ENCODE data around the gene LTC4S. TPM values are rescaled to one million over a fixed set of nuclear protein-coding genes. Genes with fewer than 3 reads are reported as not detected.
A peak's percentile ranks its signal among the peaks of the same experiment; 100 is the strongest.

The LTC4S gene
- total RNA-seq, 1 experiment from 2014 or later: 3.7 TPM

- Histone ChIP-seq H2BK20ac (ENCODE audit: low read depth, low read length, poor library complexity, severe bottlenecking) (no peak overlapping the region), H3K79me1 (ENCODE audit: insufficient read depth, low read depth, low read length, poor library complexity, severe bottlenecking) (no peaks in the 10 kb centered on the region), H3K79me2 (ENCODE audit: insufficient read depth, low read length) (no peaks in the 10 kb centered on the region), H3K27me3 (ENCODE audit: insufficient read depth, low read length) (no peaks in the 10 kb centered on the region), H3K18ac (ENCODE audit: insufficient read length, low read depth, low read length) (no peak overlapping the region), H2BK15ac (ENCODE audit: low read depth, low read length) (no peak overlapping the region), H2BK12ac (ENCODE audit: insufficient read length, low read depth, low read length) (no peak overlapping the region), H2BK5ac (ENCODE audit: insufficient read length, low read length) (no peak overlapping the region), H2AK5ac (ENCODE audit: insufficient read length, low read length) (no peak overlapping the region), H3K9me3 (ENCODE audit: control insufficient read depth, low read depth, low read length) (no peaks in the 10 kb centered on the region), H3K23ac (ENCODE audit: insufficient read length, low read depth, low read length) (no peak overlapping the region), H4K5ac (ENCODE audit: insufficient read length, low read depth, low read length) (no peak overlapping the region), H2BK120ac (ENCODE audit: low read depth, low read length, poor library complexity, severe bottlenecking) (no peak overlapping the region), H3K4me1 (ENCODE audit: insufficient read depth, low read length) (no peaks in the 10 kb centered on the region), H4K91ac (ENCODE audit: insufficient read length, low read depth, low read length) (no peak overlapping the region), H3K4ac (ENCODE audit: low read depth, low read length) (no peak overlapping the region), H4K20me1 (ENCODE audit: control insufficient read depth, insufficient read depth, insufficient read length) (no peaks in the 10 kb centered on the region), H3K9ac (ENCODE audit: extremely low read depth, insufficient read length, low read length) (no peak overlapping the region), H3K56ac (ENCODE audit: insufficient read length, low read depth, low read length) (no peak overlapping the region), H3K4me2 (ENCODE audit: insufficient read depth, insufficient read length, low read length) (no peak overlapping the region), H4K8ac (replicated peaks; ENCODE audit: insufficient read length, low read depth, low read length) (no peak overlapping the region), H2AFZ (ENCODE audit: low read length) (no peak overlapping the region), H3K14ac (ENCODE audit: insufficient read depth, low read length) (no peak overlapping the region), H3K23me2 (ENCODE audit: insufficient read length, low read depth, low read length, poor library complexity, severe bottlenecking) (no peaks in the 10 kb centered on the region), H3K27ac (ENCODE audit: insufficient read length, low read depth, low read length) (no peak overlapping the region), H3T11ph (ENCODE audit: low read length) (no peak overlapping the region)
- no peaks in the 10 kb centered on the region for H3K4me1 Mint-ChIP-seq
- peaks cover 27 to 55% (median 40%) of the 10 kb centered on the region in 3 experiments for H3K36me3 Mint-ChIP-seq (ENCODE audit: insufficient read depth in 1 of 3, low read depth in 3 of 3)
- H3K27me3 Mint-ChIP-seq (ENCODE audit: low read depth): peaks cover 2% of the 10 kb centered on the region; the same call in 1 of the 2 replicates
- DNase-seq: no peak
- H3K4me3 Mint-ChIP-seq: no peak overlapping the region
- no peak for TF ChIP-seq CTCF (conservative IDR thresholded peaks at IDR 0.05)
- H3K27ac Mint-ChIP-seq: peak overlapping the region in 2 of 3 experiments; percentile 5 to 59; a peak in 2 of 7 replicates
- WGBS (ENCODE audit: extremely low coverage, insufficient read length, low lambda C conversion rate): no CpG with 5 or more reads among the region's 5 CpGs
- no peaks in the 10 kb centered on the region for H3K9me3 Mint-ChIP-seq
Observed at GRCh38 chr5:179778591-179778990, 15.2 kb upstream of the LTC4S start.

Data from H9 (cell line).